ENCODE measurements around the gene HLA-DRA.

DNA sequence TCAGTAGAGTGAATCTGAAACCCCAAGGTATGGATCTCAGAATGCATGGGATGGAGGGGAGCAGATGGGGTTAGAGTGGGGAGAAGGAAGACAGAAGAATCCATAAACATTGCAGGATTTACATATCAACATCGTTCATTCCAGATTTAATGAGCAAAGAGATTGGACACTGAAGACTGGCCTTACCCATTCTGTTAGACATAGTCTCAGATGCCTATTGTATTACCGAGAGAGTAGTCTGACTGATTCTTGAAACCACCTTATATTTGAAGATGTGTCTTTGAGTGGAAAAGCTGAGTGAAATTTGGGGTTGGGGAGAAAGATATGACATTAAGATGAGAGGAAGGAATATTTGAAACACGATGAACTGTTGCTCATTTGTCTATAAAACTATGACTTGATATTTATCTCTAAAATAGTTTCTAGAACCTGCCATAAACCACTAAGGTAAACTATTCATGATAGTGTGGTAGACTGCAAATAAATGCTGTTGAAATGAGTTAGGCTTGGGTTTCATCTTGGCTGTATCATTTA is 5.7 kb downstream of the HLA-DRA start:
- TF ChIP-seq, protein P1, sequence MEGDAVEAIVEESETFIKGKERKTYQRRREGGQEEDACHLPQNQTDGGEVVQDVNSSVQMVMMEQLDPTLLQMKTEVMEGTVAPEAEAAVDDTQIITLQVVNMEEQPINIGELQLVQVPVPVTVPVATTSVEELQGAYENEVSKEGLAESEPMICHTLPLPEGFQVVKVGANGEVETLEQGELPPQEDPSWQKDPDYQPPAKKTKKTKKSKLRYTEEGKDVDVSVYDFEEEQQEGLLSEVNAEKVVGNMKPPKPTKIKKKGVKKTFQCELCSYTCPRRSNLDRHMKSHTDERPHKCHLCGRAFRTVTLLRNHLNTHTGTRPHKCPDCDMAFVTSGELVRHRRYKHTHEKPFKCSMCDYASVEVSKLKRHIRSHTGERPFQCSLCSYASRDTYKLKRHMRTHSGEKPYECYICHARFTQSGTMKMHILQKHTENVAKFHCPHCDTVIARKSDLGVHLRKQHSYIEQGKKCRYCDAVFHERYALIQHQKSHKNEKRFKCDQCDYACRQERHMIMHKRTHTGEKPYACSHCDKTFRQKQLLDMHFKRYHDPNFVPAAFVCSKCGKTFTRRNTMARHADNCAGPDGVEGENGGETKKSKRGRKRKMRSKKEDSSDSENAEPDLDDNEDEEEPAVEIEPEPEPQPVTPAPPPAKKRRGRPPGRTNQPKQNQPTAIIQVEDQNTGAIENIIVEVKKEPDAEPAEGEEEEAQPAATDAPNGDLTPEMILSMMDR (IDR thresholded peaks at IDR 0.05; ENCODE audit: low read depth, low read length) = no peak
- no peak for TF ChIP-seq EZH2phosphoT487 (IDR thresholded peaks at IDR 0.05; ENCODE audit: low read depth)

All from OCI-LY3 (cell line).